Measurements from ENCODE around the gene NRCAM. TPM values are rescaled to one million over a fixed set of nuclear protein-coding genes. Genes with fewer than 3 reads are reported as not detected.

The NRCAM gene
- total RNA-seq, 4 donors from 2014 or later = 0.77 to 30.3 (median 2.0) TPM; not detected in 1

DNA sequence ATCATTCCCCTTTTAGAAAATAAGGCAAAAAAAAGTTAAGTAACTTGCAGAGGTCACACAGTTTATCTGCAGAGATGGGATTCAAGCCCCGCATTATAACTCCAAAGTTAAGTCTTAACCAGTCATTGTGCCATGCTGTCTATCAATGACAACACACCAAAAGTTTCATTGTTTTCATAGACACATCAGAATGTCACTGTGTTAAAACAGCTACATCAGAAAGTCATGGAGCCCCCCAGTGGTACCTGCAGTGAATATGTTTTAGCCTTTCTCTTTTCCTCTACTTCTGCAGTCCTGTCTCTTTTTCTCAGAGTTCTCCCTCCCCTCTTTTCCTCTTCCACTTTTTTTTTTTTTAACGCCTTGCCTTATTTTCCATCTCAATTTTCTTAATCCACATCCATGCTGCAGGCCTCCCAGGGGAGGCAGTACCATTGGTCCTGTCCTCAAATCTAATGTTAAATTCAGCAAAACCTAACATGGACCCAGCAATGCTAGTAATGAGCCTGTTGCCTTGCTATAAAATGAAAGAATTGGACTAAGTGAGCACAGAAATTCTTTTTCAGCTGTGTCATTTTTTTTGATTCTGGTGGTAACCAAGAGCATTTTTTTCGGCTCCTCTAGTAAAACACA is 3.8 kb upstream of the NRCAM start:
- no peak for DNase-seq
- H3K27me3 ChIP-seq = peaks cover 0 to 3% of the 10 kb centered on the region in 2 donors
- H3K36me3 ChIP-seq = no peaks in the 10 kb centered on the region
- H3K4me1 ChIP-seq = peaks cover 0 to 7% of the 10 kb centered on the region in 2 donors
- TF ChIP-seq CTCF (IDR thresholded peaks at IDR 0.05) (peak in 1 of 4 experiments; percentile 10), POLR2A (IDR thresholded peaks at IDR 0.05) (no peak)
- H3K4me3 ChIP-seq = no peak overlapping the region
- intact Hi-C loops (cut with DNase I; ENCODE audit: low total_unique reads) = no loop called here
- H3K9me3 ChIP-seq = no peaks in the 10 kb centered on the region
- H3K27ac ChIP-seq = no peak overlapping the region

- H3K27ac ChIP-seq = no peak overlapping the region
- H3K27me3 ChIP-seq = peaks cover 0 to 3% of the 10 kb centered on the region in 2 donors
- no peak for TF ChIP-seq CTCF (IDR thresholded peaks at IDR 0.05)
- TF ChIP-seq POLR2A (IDR thresholded peaks at IDR 0.05) = no peak
- H3K4me1 ChIP-seq = peaks cover 0 to 9% of the 10 kb centered on the region in 2 donors
- intact Hi-C loops (cut with DNase I; ENCODE audit: low total_unique reads) = no loop called here
- no peaks in the 10 kb centered on the region for H3K9me3 ChIP-seq
- no peak for DNase-seq
- H3K36me3 ChIP-seq = no peaks in the 10 kb centered on the region
- no peak overlapping the region for H3K4me3 ChIP-seq
These were observed 1.6 kb upstream of the NRCAM start for GRCh38 chr7:108457871-108458270.

DNA sequence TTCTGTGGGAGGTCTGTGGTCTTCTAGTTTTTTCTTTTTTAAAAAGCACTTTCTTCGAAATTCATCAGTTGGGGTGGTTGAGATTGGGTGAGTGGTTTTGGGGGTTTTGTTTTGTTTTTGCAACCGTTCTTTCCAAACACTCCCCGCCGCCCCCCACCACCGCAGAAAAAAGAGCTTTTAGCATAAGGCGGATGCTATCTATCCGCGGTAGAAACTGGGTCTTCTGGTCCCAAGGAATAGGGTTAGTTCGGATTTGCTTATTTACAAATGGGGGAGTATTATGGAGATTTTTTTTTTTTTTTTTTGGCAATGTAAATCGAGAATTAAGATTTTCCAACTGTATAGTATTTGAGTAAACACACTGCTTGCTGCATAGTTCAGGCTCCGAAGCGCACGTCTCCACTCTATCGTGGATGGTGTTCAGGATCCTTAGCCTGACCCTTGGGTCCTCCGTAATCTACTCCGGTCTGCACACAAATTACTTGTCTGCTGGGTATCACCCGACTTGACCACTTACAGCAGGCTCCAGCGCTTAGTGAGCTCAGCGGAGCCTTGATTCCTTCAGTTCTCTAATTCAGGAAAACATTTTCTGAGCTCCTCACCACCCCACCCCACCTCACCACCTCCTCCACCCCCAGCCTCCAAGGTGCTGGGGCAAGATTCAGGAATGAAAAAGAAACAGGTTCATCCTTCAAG is 757 bp upstream of the NRCAM start:
- Histone ChIP-seq H3K27ac (no peak overlapping the region), H3K36me3 (no peaks in the 10 kb centered on the region), H3K27me3 (peaks cover 0 to 3% of the 10 kb centered on the region in 2 donors), H3K4me3 (no peak overlapping the region), H3K4me1 (peaks cover 0 to 9% of the 10 kb centered on the region in 2 donors), H3K9me3 (no peaks in the 10 kb centered on the region)
- DNase-seq = no peak
- intact Hi-C loops (cut with DNase I; ENCODE audit: low total_unique reads) = no loop called here
- TF ChIP-seq POLR2A (IDR thresholded peaks at IDR 0.05) (no peak), CTCF (IDR thresholded peaks at IDR 0.05) (no peak)

DNA sequence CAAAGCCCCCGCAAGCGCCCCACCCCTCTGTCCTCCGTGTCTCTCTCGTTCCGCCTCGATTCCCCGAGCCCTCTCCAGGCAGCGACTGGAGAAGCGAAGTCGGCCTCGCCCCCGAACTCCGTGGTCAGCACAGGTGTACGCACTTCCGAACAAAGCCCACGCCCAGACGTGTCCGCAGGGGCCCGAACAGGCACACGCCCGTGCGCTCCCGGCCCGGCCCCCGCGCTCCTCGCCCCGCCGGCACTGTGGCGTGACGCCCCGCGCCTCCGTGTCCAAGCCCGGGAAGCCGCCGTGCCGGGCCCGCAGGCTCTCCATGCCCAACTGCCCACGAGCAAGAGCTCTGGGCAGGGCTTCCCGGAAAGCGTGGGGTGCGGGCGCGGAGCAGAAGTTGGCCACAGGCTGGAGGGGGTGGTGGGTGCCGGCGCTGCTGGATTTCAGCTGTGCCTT is 662 bp downstream of the NRCAM start:
- no peak overlapping the region for H3K27ac ChIP-seq
- TF ChIP-seq CTCF (IDR thresholded peaks at IDR 0.05) (no peak), POLR2A (IDR thresholded peaks at IDR 0.05) (no peak)
- H3K36me3 ChIP-seq = no peaks in the 10 kb centered on the region
- H3K4me3 ChIP-seq = peak overlapping the region; percentile 19 to 34
- H3K4me1 ChIP-seq = peaks cover 0 to 9% of the 10 kb centered on the region in 2 donors
- H3K9me3 ChIP-seq = no peaks in the 10 kb centered on the region
- intact Hi-C loops (cut with DNase I; ENCODE audit: low total_unique reads) = no loop called here
- DNase-seq = no peak
- peaks cover 0 to 3% of the 10 kb centered on the region in 2 donors for H3K27me3 ChIP-seq
